ENCODE data around the gene SCNN1B. TPM values are rescaled to one million over a fixed set of nuclear protein-coding genes. Genes with fewer than 3 reads are reported as not detected.

The SCNN1B gene
- total and polyA plus RNA-seq, 2 donors, result 0.28 to 4.8 TPM

DNA sequence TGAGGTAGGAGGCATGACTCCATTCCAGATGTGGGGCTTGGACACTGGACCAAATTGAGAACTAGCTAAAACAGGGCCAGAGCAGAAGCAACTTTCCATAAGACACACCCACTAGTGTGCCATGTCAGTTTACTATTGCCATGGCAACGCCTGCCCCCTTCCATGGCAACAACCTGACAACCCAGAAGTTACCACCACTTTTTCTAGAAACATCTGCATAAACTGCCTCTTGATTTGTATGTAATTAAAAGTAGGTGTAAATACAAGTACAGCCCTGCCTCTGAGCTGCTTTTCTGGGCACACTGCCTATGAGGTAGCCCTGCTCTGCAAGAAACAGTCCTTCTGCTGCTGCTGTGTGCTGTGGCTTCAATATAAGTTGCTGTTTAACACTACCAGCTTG lies 19.5 kb upstream of the SCNN1B start:
- Histone ChIP-seq H3K36me3 (ENCODE audit: control insufficient read depth in 2 of 2, insufficient read depth in 2 of 2, low read length in 1 of 2) (no peaks in the 10 kb centered on the region), H3K27me3 (ENCODE audit: control insufficient read depth in 2 of 2, insufficient read depth in 1 of 2, low read length in 1 of 2) (no peaks in the 10 kb centered on the region), H3K4me3 (ENCODE audit: low read length in 2 of 2) (no peak overlapping the region), H3K4me1 (ENCODE audit: control insufficient read depth in 2 of 2, insufficient read depth in 2 of 2, low read length in 2 of 2) (no peaks in the 10 kb centered on the region), H3K9me3 (ENCODE audit: control insufficient read depth in 2 of 2, insufficient read depth in 1 of 2, low read length in 1 of 2) (no peaks in the 10 kb centered on the region), H3K27ac (ENCODE audit: low read depth in 1 of 2, low read length in 1 of 2) (no peak overlapping the region)
- DNase-seq (ENCODE audit: low read depth in 6 of 9, low spot score in 9 of 9), result no peak
- 82% methylated on average over 1 of the region's 1 CpG for WGBS

DNA sequence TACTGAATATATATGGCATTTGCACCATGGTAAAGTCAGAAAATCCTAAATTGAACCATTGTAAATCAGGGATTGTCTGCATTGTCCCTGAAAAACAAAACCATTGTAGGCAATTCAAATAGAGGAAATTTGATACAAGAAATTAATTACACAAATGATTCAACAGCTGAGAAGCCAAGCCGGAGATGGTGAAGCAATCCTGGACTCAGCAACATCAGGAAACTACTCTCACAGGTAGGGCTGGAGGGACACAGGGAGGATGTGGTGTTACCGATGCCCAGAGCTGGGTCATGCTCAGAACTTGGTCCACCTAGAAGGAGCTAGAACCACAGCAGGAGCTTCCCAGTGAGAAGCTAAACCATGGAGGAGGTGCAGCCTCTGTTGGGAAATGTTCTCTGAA lies 18.5 kb upstream of the SCNN1B start:
- 90% methylated on average over 2 of the region's 2 CpGs for WGBS
- H3K27ac ChIP-seq (ENCODE audit: low read depth in 1 of 2, low read length in 1 of 2), result peak overlapping the region in 1 of 2 donors; percentile 54
- no peaks in the 10 kb centered on the region for H3K36me3 ChIP-seq (ENCODE audit: control insufficient read depth in 2 of 2, insufficient read depth in 2 of 2, low read length in 1 of 2)
- H3K4me1 ChIP-seq (ENCODE audit: control insufficient read depth in 2 of 2, insufficient read depth in 2 of 2, low read length in 2 of 2), result no peaks in the 10 kb centered on the region
- no peak for DNase-seq (ENCODE audit: low read depth in 6 of 9, low spot score in 9 of 9)
- no peak overlapping the region for H3K4me3 ChIP-seq (ENCODE audit: low read length in 2 of 2)
- H3K27me3 ChIP-seq (ENCODE audit: control insufficient read depth in 2 of 2, insufficient read depth in 1 of 2, low read length in 1 of 2), result no peaks in the 10 kb centered on the region
- no peaks in the 10 kb centered on the region for H3K9me3 ChIP-seq (ENCODE audit: control insufficient read depth in 2 of 2, insufficient read depth in 1 of 2, low read length in 1 of 2)

DNA sequence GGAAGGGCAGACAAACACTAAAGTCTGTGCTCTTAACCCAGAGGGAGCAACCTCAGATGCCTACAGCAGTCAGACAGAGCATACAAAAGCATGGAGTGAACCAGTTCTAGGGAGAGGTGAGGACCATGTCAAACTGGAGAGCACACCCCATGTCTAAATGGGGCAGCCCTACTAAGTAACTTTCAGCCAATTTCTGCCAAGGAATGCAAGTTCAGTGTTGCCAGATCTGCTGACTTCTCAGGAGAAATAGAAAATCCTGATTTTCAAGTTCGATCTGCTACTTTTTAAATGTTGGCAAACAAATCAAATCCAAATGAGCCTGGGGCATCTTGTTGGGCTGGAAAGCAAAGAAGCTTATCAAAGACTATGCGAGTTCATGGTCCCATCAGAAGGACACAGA lies 17.5 kb upstream of the SCNN1B start:
- H3K4me1 ChIP-seq (ENCODE audit: control insufficient read depth in 2 of 2, insufficient read depth in 2 of 2, low read length in 2 of 2), result no peaks in the 10 kb centered on the region
- no peaks in the 10 kb centered on the region for H3K36me3 ChIP-seq (ENCODE audit: control insufficient read depth in 2 of 2, insufficient read depth in 2 of 2, low read length in 1 of 2)
- WGBS, result 90% methylated on average over 2 of the region's 2 CpGs
- no peak overlapping the region for H3K4me3 ChIP-seq (ENCODE audit: low read length in 2 of 2)
- no peaks in the 10 kb centered on the region for H3K27me3 ChIP-seq (ENCODE audit: control insufficient read depth in 2 of 2, insufficient read depth in 1 of 2, low read length in 1 of 2)
- H3K9me3 ChIP-seq (ENCODE audit: control insufficient read depth in 2 of 2, insufficient read depth in 1 of 2, low read length in 1 of 2), result no peaks in the 10 kb centered on the region
- no peak overlapping the region for H3K27ac ChIP-seq (ENCODE audit: low read depth in 1 of 2, low read length in 1 of 2)
- no peak for DNase-seq (ENCODE audit: low read depth in 6 of 9, low spot score in 9 of 9)

DNA sequence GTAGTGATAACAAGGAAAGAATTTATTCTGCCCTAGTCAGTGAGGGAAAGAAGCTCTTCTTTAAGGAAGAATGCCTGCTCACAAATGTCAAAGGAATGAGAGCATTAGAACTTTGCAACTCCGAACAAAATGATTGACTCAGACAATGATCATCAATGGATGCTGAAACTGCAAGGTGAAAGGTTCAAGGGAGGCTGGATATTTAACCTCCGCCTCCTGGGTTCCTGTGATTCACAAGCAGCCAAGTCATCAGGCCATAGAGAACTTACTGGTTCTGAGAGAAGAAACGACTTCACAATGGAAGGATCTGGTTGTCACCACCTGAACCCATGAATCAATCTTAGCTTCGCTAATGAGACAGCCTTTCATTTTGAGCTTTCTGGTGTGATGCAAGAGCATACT lies 16.0 kb upstream of the SCNN1B start:
- no peak for DNase-seq (ENCODE audit: low read depth in 6 of 9, low spot score in 9 of 9)
- H3K9me3 ChIP-seq (ENCODE audit: control insufficient read depth in 2 of 2, insufficient read depth in 1 of 2, low read length in 1 of 2), result no peaks in the 10 kb centered on the region
- H3K36me3 ChIP-seq (ENCODE audit: control insufficient read depth in 2 of 2, insufficient read depth in 2 of 2, low read length in 1 of 2), result no peaks in the 10 kb centered on the region
- WGBS, result 81% methylated on average over 4 of the region's 4 CpGs
- no peaks in the 10 kb centered on the region for H3K27me3 ChIP-seq (ENCODE audit: control insufficient read depth in 2 of 2, insufficient read depth in 1 of 2, low read length in 1 of 2)
- H3K4me1 ChIP-seq (ENCODE audit: control insufficient read depth in 2 of 2, insufficient read depth in 2 of 2, low read length in 2 of 2), result no peaks in the 10 kb centered on the region
- no peak overlapping the region for H3K27ac ChIP-seq (ENCODE audit: low read depth in 1 of 2, low read length in 1 of 2)
- H3K4me3 ChIP-seq (ENCODE audit: low read length in 2 of 2), result no peak overlapping the region

DNA sequence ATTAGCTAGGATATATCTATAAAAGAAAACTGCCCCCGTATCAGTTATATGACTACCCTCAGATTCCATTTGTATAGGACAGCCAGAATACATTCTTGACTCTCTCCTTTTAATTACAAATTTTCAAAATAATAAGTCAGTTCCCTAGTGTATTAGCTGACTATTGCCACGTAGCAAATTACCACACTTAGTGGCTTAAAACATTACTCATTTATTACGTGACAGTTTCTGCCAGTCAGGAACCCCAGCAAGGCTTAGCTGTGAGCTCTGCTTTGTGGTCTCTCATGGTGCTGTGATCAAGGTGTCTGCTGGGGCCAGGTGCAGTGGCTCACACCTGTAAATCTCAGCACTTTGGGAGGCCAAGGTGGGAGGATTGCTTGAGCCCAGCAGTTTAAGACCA lies 13.9 kb upstream of the SCNN1B start:
- WGBS, result 88% methylated on average over 3 of the region's 3 CpGs
- Histone ChIP-seq H3K4me1 (ENCODE audit: control insufficient read depth in 2 of 2, insufficient read depth in 2 of 2, low read length in 2 of 2) (no peaks in the 10 kb centered on the region), H3K9me3 (ENCODE audit: control insufficient read depth in 2 of 2, insufficient read depth in 1 of 2, low read length in 1 of 2) (no peaks in the 10 kb centered on the region), H3K27ac (ENCODE audit: low read depth in 1 of 2, low read length in 1 of 2) (no peak overlapping the region), H3K4me3 (ENCODE audit: low read length in 2 of 2) (no peak overlapping the region), H3K27me3 (ENCODE audit: control insufficient read depth in 2 of 2, insufficient read depth in 1 of 2, low read length in 1 of 2) (no peaks in the 10 kb centered on the region), H3K36me3 (ENCODE audit: control insufficient read depth in 2 of 2, insufficient read depth in 2 of 2, low read length in 1 of 2) (no peaks in the 10 kb centered on the region)
- DNase-seq (ENCODE audit: low read depth in 6 of 9, low spot score in 9 of 9), result no peak

DNA sequence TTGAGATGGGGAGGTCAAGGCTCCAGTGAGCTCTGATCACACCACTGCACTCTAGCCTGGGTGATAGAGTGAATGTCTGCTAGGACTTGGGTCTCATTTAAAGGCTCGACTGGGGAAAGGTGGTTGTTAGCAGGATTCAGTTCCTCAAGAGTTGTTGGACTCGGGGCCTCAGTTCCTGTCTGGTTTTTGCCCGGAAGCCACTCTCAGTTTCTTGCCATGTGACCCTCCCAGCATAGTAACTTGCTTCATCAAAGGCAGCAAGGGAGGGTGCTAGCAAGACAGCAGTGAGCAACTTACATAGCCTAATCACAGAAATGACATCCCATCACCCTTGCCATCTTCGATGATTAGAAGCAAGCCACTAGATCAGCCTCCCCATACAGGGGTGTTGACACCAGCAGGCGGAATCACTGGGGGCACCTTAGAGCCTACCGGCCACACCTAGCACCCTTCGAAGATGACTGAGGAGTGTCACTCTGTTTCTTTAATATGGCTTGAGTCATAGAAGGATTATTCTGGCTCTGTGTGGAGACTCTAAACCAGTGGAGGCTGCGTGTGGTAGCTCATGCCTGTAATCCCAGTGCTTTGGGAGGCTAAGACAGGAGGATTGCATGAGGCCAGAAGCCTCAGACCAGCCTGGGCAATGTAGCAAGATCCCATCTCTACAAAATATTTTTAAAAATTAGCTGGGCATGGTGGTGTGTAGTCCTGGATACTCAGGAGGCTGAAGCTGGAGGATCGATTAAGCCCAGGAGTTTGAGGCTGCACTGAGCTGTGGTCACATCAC lies 13.2 kb upstream of the SCNN1B start:
- WGBS, result 73% methylated on average over 9 of the region's 9 CpGs
- Histone ChIP-seq H3K4me1 (ENCODE audit: control insufficient read depth in 2 of 2, insufficient read depth in 2 of 2, low read length in 2 of 2) (no peaks in the 10 kb centered on the region), H3K9me3 (ENCODE audit: control insufficient read depth in 2 of 2, insufficient read depth in 1 of 2, low read length in 1 of 2) (no peaks in the 10 kb centered on the region), H3K27ac (ENCODE audit: low read depth in 1 of 2, low read length in 1 of 2) (no peak overlapping the region), H3K27me3 (ENCODE audit: control insufficient read depth in 2 of 2, insufficient read depth in 1 of 2, low read length in 1 of 2) (no peaks in the 10 kb centered on the region), H3K36me3 (ENCODE audit: control insufficient read depth in 2 of 2, insufficient read depth in 2 of 2, low read length in 1 of 2) (no peaks in the 10 kb centered on the region), H3K4me3 (ENCODE audit: low read length in 2 of 2) (no peak overlapping the region)
- DNase-seq (ENCODE audit: low read depth in 6 of 9, low spot score in 9 of 9), result no peak

DNA sequence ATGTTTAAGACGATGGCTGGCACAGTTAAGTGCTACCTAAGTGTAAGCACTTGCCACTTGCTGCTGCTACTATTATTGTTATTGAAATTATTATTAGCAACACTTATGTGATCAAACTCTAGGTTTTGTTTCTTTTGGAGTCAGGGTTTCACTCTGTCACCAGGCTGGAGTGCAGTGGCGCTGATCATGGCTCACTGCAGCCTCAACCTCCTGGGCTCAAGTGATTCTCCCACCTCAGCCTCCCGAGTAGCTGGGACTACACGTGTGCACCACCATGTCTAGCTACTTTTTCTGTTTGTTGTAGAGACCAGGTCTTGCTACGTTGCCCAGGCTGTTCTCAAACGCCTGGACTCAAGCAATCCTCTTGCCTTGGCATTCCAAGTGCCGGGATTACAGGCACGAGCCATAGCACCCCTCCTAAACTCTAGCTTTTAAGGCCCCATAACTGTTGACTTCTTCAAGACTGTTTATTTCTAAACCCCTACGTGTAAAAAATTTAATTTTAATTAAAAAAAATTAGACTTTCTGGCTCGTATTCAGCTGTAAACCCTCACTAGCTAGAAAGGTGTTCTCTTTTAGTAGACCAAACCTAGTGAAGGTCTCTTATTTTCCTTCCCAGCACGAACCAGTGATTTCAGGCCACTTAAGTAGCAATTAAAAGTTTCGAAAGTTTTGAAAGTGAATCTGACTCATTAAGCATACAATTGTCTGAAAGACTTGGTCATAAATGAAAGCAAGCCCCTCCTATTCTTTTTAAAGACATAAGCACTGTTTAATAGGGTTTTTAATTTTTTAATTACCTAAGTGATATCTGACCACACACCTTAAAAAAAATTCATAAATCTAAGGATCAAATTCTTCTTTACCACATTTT lies 11.7 kb upstream of the SCNN1B start:
- Histone ChIP-seq H3K36me3 (ENCODE audit: control insufficient read depth in 2 of 2, insufficient read depth in 2 of 2, low read length in 1 of 2) (no peaks in the 10 kb centered on the region), H3K27ac (ENCODE audit: low read depth in 1 of 2, low read length in 1 of 2) (no peak overlapping the region), H3K9me3 (ENCODE audit: control insufficient read depth in 2 of 2, insufficient read depth in 1 of 2, low read length in 1 of 2) (no peaks in the 10 kb centered on the region), H3K27me3 (ENCODE audit: control insufficient read depth in 2 of 2, insufficient read depth in 1 of 2, low read length in 1 of 2) (no peaks in the 10 kb centered on the region), H3K4me3 (ENCODE audit: low read length in 2 of 2) (no peak overlapping the region), H3K4me1 (ENCODE audit: control insufficient read depth in 2 of 2, insufficient read depth in 2 of 2, low read length in 2 of 2) (no peaks in the 10 kb centered on the region)
- no peak for DNase-seq (ENCODE audit: low read depth in 6 of 9, low spot score in 9 of 9)
- WGBS, result 91% methylated on average over 12 of the region's 12 CpGs

DNA sequence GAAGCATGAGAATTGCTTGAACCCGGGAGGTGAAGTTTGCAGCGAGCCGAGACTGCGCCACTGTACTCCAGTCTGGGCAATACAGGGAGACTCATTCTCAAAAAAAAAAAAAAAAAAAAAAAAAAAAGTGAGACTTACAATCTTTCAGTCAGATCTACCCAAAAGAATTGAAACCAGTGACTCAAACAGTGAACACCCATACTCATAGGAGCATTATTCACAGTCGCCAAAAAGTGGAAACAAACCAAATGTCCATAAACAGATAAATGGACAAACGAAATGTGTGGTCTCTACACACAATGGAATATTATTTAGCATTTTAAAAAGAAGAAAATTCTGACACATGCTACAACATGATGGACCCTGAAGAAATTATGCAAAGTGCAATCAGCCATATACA lies 9.1 kb upstream of the SCNN1B start:
- DNase-seq (ENCODE audit: low read depth in 6 of 9, low spot score in 9 of 9), result no peak
- H3K4me1 ChIP-seq (ENCODE audit: control insufficient read depth in 2 of 2, insufficient read depth in 2 of 2, low read length in 2 of 2), result no peaks in the 10 kb centered on the region
- no peak overlapping the region for H3K4me3 ChIP-seq (ENCODE audit: low read length in 2 of 2)
- H3K27ac ChIP-seq (ENCODE audit: low read depth in 1 of 2, low read length in 1 of 2), result no peak overlapping the region
- H3K27me3 ChIP-seq (ENCODE audit: control insufficient read depth in 2 of 2, insufficient read depth in 1 of 2, low read length in 1 of 2), result no peaks in the 10 kb centered on the region
- no peaks in the 10 kb centered on the region for H3K9me3 ChIP-seq (ENCODE audit: control insufficient read depth in 2 of 2, insufficient read depth in 1 of 2, low read length in 1 of 2)
- WGBS, result 93% methylated on average over 6 of the region's 6 CpGs
- no peaks in the 10 kb centered on the region for H3K36me3 ChIP-seq (ENCODE audit: control insufficient read depth in 2 of 2, insufficient read depth in 2 of 2, low read length in 1 of 2)

DNA sequence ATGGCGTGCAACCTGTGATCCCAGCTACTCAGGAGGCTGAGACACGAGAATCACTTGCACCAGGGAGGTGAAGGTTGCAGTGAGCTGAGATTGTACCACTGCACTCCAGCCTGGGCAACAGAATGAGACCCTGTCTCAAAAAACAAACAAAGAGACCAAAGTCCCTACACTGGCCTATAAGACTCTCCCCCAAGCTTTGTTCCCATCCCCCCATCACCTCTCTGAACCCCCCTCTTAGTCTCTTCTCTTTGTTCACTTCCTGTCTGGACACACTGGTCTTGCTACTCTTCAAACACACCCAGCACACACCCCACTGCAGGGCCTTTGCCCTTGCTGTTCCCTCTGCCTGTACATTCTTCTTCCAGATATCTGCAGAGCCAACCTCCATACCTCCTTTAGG lies 7.8 kb upstream of the SCNN1B start:
- H3K36me3 ChIP-seq (ENCODE audit: control insufficient read depth in 2 of 2, insufficient read depth in 2 of 2, low read length in 1 of 2), result no peaks in the 10 kb centered on the region
- H3K27me3 ChIP-seq (ENCODE audit: control insufficient read depth in 2 of 2, insufficient read depth in 1 of 2, low read length in 1 of 2), result no peaks in the 10 kb centered on the region
- 93% methylated on average over 2 of the region's 2 CpGs for WGBS
- no peak overlapping the region for H3K27ac ChIP-seq (ENCODE audit: low read depth in 1 of 2, low read length in 1 of 2)
- no peak for DNase-seq (ENCODE audit: low read depth in 6 of 9, low spot score in 9 of 9)
- no peaks in the 10 kb centered on the region for H3K4me1 ChIP-seq (ENCODE audit: control insufficient read depth in 2 of 2, insufficient read depth in 2 of 2, low read length in 2 of 2)
- H3K9me3 ChIP-seq (ENCODE audit: control insufficient read depth in 2 of 2, insufficient read depth in 1 of 2, low read length in 1 of 2), result no peaks in the 10 kb centered on the region
- H3K4me3 ChIP-seq (ENCODE audit: low read length in 2 of 2), result no peak overlapping the region

Measured in thymus (tissue), 11 donors.